Measurements from ENCODE around the gene ZBTB46.

ZBTB46 gene

DNA sequence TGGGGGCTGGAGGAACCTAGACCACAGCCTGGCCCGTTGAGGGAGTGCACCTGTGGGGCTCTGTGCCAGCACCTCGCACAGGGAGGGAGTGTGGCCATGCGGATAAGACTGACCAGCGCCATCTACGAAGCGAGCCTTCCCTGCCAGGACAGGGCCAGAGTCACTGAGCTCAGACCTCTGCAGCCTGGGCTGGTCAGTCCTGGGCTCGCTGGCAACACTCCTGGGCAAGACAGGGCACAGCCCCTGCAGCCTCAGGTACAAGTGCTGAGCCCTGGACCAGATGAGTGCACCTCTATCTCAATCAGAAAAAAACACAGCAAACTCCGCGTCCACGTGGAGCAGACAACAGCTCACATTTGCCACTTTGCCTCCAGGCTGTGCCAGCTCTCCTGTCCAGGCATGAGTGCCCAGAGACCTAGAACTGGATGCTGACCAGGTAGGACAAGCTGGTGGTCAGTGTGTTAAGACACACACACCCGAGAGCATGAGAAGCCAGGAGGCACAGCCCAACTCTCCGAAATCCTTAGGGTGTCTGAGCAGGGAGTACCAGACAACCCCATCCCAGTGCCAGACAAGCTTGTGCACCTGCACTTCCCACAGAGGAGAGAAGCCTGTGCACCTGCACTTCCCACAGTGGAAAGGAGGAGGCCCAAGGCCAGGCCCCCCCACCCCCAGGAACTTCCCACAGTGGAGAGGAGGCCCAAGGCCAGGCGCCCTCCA lies 128.2 kb downstream of the ZBTB46 start:
- TF ChIP-seq, protein P1, sequence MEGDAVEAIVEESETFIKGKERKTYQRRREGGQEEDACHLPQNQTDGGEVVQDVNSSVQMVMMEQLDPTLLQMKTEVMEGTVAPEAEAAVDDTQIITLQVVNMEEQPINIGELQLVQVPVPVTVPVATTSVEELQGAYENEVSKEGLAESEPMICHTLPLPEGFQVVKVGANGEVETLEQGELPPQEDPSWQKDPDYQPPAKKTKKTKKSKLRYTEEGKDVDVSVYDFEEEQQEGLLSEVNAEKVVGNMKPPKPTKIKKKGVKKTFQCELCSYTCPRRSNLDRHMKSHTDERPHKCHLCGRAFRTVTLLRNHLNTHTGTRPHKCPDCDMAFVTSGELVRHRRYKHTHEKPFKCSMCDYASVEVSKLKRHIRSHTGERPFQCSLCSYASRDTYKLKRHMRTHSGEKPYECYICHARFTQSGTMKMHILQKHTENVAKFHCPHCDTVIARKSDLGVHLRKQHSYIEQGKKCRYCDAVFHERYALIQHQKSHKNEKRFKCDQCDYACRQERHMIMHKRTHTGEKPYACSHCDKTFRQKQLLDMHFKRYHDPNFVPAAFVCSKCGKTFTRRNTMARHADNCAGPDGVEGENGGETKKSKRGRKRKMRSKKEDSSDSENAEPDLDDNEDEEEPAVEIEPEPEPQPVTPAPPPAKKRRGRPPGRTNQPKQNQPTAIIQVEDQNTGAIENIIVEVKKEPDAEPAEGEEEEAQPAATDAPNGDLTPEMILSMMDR (IDR thresholded peaks at IDR 0.05; ENCODE audit: low read depth, low read length, missing control alignments): no peak
- no peak overlapping the region for H3K4me3 ChIP-seq (replicated peaks; ENCODE audit: low read depth, low read length)
- no peak for DNase-seq (ENCODE audit: extremely low read depth, low read depth)

DNA sequence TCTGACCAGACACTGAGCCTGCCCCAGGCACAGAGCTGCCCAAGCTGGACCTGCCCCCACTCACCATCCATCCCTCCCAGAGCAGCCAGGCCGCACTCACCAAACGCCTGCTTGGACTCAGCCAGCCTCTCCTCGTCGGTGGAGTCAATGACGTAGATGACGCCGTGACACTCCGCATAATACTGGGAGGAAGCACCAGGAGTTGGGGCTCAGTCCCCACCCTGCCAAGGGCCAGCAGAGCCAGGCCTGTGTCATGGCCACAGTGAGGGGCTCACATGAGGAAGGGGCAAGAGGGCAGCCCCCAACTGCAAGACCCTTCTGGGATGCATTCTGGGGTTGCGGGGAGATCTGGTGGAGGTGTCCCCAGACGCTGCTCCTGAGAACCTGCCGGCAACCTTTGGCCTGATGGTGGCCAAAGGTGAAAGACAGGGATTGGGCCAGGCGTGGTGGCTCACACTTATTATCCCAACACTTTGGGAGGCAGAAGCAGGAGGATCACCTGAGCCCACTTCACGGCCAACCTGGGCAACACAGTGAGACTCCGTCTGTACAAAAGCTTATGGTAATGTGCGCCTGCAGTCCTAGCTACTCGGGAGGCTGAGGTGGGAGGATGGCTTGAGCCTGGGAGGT lies 128.9 kb downstream of the ZBTB46 start:
- TF ChIP-seq, protein P1 (IDR thresholded peaks at IDR 0.05; ENCODE audit: low read depth, low read length, missing control alignments): no peak
- H3K4me3 ChIP-seq (replicated peaks; ENCODE audit: low read depth, low read length): no peak overlapping the region

DNA sequence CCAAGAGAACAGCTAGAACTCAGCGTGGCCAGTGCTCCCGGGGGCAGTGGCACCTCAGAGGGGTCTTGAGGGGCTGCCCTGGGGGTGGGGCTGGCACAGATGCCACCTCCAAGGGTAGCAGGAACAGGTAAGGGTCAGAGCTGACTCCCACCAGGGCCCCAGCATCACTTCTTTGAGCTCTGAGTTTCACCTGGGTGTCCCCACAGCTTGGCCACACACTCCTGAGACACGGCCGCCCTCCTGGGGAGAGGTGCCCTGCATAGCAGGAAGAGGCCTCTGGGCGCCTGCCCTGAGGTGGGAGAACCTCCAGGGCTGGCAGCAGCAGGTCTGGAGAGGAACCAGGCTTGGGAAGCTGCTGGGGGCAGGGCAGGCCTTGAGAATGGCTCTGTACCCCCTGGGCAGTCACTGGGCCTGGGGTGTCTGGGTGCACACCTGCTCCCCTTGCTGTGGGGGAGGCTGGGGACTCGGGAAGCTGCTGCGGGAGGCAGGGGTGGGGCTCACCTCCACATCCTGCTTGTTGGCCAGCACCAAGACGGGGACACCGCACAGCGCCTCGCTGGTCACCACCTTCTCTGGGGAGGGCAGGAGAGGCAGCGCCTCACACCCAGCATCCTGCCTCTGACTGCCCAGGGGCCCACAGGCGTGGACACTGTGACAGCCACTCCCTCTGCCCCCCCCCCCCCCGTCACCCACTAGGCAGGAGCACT lies 129.6 kb downstream of the ZBTB46 start:
- H3K4me3 ChIP-seq (replicated peaks; ENCODE audit: low read depth, low read length): no peak overlapping the region
- TF ChIP-seq, protein P1 (IDR thresholded peaks at IDR 0.05; ENCODE audit: low read depth, low read length, missing control alignments): no peak
- DNase-seq (ENCODE audit: extremely low read depth, low read depth): no peak

More for the DNA sequence above, 128.9 kb downstream of the ZBTB46 start:
- DNase-seq (ENCODE audit: extremely low read depth, low read depth): no peak

DNA sequence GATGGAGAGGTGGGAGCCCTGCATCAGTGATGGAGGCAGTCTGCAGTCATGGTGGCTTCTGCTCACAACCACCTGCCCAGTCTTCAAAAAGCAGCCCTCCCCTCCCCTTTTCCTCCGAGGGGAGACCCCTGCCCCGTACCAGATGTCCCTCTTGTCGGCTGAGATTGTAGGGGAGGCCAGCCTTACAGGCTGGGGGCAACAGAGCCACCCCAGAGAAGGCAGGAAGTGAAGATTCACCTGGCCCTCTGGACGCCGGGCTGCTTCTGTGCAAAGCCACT lies 130.1 kb downstream of the ZBTB46 start:
- TF ChIP-seq, protein P1 (IDR thresholded peaks at IDR 0.05; ENCODE audit: low read depth, low read length, missing control alignments): no peak
- H3K4me3 ChIP-seq (replicated peaks; ENCODE audit: low read depth, low read length): no peak overlapping the region
- no peak for DNase-seq (ENCODE audit: extremely low read depth, low read depth)

DNA sequence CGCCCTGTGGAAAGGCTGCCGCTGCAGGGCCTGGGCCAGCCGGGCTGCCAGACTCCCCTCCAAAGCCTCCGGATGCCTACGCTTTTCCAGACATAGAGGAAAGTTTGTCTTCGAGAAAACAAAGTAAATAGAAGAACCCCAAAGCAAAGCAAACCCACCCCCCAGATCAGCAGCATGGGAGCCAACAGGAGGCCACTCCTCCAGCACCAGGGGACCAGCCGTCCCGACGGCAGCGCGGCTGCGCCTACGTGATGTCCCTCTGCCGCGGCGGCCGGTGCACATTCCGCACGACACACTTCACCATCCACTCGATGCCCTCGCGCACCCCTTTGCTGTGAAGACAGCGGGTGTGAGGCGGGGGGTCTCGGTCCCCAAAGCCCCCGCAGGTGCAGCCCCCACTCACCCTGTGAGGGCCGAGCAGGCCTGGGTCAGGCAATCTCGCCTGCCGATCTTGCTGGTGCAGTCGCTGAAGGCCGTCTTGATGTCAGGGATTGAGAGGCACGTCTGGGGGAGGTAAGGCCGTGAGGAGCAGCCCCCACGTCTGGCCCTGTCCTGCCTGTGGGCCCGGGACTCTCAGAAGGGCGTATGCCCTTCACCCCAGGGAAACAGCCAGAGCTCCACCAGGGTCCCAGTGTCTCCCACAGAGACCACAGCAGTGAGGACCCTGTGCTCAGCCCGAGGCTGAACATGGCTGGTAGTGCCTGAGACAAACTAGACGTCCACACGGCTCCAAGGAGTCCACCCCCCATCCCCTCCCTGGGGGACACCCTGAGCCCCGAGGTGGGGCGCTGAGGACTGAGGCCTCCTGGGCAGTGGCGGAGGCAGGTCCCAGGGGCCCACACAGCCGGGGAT lies 130.6 kb downstream of the ZBTB46 start:
- TF ChIP-seq, protein P1 (IDR thresholded peaks at IDR 0.05; ENCODE audit: low read depth, low read length, missing control alignments): no peak
- no peak overlapping the region for H3K4me3 ChIP-seq (replicated peaks; ENCODE audit: low read depth, low read length)
- no peak for DNase-seq (ENCODE audit: extremely low read depth, low read depth)

DNA sequence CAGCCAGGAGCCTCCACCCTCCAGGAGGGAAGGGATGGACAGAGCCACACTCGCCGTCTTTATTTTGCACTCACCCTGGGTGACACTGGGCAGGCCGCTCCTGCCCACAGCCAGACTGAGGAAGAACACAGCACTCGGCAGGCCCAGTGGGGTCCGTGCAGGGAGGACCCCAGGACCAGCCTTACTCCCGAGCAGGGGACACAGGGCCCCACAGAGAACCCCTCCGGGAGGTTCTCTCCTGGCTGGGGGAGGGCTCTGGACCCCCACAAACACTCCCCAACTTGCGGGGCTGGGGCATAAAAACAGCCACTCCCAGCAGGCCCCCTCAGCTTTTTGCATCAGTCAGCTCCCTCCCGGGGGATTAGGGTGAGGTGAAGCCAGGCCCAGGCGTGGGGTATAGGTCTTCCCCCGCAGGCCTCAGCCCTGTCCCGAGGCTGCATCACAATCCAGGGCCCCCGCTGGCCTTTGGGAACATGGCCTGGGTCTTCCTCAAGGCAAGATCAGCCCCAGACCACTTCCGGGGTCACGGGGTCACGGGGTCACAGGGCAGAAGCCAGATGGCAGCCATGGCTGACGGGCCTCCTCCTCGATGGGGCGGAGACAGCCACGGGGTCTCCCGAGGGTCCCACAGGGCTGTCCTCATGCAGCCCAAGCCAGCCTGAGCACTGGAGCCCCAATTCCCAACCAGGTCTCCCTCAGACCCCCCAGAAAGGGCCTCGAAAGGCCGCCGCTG lies 131.4 kb downstream of the ZBTB46 start:
- no peak for DNase-seq (ENCODE audit: extremely low read depth, low read depth)
- no peak overlapping the region for H3K4me3 ChIP-seq (replicated peaks; ENCODE audit: low read depth, low read length)
- TF ChIP-seq, protein P1 (IDR thresholded peaks at IDR 0.05; ENCODE audit: low read depth, low read length, missing control alignments): no peak

Data from HFF-Myc (cell line).